Hippocampal formation (tissue), 2 donors: ENCODE results near the gene IL16.

Experiments
- DNase-seq, 2 donors: peaks; one replicate each; lab custom pipeline; 2025; lab: John Stamatoyannopoulos, UW

The IL16 gene

DNA sequence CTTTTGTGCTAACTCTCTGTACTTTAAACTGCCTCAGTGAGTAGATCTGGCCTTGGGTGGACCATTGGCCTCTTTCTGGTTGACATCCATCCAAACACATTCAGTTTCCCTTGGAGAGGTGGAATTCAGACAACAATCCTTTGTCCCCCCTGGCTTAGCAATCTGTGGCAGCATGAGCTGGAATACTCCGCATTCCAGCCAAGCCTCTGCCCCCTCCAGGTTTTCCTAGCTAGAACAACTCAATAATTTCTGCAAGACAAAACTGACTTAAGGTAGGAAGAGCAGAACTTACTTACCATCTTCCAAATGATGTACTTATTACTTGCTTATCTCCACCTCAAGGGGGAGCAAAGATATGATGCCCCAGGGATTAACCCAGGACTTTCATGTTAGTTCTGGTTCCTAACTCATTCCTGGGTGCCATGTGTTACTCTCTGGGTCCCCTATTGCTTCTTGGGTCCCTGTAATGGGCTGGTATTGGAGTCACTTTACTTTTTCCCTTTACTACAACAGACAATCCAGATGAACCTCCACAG is 21.8 kb upstream of the IL16 start:
- no peak for DNase-seq

DNA sequence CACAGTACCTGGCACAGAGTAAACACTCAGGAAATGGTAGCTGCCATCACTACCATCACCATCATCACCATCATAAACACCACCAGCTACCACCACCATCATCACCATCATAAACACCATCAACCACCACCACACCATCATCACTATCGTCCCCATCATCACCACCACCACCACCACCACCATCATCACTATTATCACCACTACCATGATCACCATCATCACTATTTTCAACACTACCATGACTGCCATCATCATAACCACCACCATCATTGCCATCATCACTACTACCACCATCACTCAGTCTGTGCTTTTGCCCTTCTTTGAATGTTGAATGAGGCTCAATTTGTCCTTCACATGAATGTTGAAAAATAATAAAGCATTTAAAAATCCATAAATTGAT is 21.2 kb upstream of the IL16 start:
- DNase-seq = no peak

GRCh38 chr15:81176291-81176893 is 20.3 kb upstream of the IL16 start:
- DNase-seq = no peak

- DNase-seq = no peak
Measured at GRCh38 chr15:81178365-81178764, 18.3 kb upstream of the IL16 start.

DNA sequence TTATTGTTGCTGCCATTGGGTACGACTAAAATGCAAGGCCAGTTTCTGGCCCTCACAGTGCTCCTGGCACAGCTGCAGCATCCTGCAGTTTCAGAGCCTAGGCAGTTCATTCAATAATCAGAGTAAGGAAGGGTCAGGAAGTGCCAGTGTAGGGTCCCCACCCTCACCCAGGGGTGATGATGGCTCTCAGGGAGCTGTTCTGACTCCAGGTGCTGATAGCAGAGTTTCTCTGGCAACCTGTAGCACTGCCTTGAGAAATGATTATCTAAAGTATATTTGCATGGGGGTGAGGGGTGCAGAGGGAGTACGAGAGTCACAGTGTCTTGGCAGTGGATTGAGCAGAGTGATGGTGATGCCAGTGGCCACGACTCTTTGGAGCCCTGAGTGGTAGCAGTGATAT is 15.5 kb upstream of the IL16 start:
- DNase-seq = no peak

DNA sequence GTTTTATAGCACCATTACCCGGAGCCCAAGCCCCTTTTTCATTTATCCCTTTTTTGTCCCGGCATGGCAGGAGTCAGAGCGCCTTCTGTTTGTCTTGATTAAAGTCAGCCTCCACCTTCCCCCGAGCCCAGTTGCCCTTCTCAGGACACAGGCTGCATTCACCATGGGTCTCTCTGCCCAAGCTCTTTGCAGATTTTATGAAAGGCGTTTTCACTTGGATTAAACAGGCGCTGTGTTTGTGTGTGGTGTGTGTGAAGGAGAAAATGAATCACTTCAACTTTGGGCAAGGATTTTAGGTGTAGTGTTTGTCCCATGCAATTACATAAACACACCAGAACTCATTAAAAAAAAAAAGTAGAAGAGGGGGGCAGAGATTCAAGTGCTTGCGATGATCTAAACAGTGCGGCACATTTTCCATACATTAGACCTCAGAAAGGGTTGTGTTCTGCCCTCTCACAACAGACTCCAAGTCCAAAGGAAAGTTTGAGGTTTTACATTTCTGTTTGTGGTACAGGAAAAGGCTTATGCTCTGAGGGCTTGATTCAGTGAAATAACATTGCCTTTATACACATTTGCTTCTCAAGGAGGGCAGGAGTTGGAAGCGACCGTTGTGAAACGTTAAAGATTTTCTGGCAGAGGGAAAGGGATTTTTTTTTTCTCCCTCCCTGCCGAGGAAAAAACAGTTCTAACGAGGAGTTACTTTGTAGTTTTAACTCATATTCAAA is 14.5 kb upstream of the IL16 start:
- DNase-seq = no peak

GRCh38 chr15:81182756-81183438 is 13.8 kb upstream of the IL16 start:
- DNase-seq = no peak

DNA sequence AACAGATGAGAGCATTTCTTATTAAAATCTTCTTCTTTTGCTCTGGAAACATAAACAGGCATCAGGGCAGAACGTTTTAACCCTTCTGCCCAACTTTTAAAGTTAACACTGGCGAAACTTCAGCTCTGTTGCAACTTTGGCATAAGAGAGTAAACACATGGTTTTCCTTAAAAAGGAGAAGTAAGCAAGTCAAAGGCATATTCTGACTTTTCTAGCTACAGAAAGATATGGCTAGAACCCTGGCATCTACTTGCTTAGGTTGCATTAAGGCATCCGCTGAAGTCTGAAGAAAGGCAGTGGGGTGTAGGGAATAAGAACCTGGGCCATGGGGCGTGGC is 13.3 kb upstream of the IL16 start:
- no peak for DNase-seq

- DNase-seq = no peak
Measured at GRCh38 chr15:81184188-81184587, 12.5 kb upstream of the IL16 start.

- DNase-seq = no peak
Measured at GRCh38 chr15:81185631-81186295, 10.9 kb upstream of the IL16 start.

DNA sequence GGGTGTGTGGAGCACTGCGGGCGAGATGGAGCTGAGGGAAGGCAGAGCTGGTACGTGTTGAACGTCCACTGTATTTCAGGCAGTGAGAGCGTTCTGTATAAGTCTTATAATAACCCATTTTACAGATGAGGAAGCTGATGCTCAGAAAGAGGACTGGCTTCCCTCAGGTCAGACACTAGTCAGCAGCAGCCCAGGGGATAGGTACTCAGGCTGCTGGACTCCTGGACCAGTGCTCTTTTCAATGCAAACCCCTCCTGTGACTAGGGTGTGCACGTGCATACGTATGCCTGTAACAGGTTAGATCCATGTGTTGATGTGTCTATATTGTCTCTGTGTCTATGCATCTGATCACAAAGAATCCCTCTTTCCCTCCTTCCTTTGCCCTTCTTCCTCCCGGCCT is 8.3 kb upstream of the IL16 start:
- DNase-seq = no peak

DNA sequence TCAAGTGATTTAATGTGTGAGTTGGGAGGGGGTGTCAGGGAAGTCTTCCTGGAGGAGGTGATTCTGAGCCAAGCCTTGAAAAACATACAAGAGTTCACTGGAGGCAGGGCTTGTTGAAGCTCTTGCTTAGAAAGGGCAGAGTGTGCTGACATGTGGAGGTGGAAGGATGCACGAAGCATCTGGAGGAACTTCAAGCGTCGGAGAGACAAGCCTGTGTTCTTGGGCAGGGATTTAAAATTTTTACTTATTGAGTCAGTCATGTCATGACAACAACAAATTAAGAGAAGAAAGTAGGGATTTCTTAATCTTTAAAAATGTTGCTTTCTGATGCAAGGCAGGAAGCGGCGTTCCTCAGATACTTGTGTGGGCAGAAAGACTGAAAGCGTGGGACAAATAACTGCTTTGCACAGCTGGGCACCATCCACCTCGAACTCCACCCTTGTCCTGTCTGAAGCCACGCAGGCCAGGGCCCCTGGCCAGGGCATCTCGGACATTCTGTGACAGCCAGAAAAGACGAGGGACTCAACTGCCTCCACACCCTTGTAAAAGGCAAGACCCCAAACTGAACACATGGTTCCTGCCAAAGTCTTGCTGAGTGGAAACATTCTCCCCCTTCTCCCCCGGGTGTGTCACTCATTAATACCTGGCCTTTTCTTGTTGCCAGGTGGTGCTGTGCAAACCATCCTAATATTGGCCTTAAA is 6.9 kb upstream of the IL16 start:
- no peak for DNase-seq

DNA sequence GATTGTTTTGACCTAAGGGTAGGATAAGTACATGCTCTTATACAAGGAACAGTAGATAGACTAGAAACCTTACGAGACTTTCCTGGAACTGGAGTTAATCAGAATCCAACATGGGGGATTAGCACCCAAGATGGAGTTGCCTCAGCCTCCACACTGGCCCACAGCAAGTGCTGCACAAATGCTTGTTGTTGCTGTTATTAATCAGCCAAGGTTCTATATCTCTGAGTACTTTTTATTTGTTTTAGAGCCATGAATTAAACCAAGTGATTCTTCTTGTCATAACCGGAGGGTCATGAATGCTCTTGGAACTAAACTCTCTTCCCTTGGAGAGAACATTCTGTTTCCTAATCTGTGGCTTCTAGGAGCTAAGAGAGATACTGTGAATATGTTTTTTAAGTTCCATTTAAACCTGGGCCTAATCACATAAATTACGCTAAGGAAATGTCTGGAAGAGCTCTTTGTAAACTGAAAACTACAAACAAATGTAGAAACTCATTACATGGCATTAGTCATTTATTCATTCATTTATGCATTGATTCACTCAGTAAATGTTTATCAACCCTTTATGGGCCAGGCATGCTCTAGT is 5.7 kb upstream of the IL16 start:
- no peak for DNase-seq

GRCh38 chr15:81191701-81192100 is 5.0 kb upstream of the IL16 start:
- no peak for DNase-seq

DNA sequence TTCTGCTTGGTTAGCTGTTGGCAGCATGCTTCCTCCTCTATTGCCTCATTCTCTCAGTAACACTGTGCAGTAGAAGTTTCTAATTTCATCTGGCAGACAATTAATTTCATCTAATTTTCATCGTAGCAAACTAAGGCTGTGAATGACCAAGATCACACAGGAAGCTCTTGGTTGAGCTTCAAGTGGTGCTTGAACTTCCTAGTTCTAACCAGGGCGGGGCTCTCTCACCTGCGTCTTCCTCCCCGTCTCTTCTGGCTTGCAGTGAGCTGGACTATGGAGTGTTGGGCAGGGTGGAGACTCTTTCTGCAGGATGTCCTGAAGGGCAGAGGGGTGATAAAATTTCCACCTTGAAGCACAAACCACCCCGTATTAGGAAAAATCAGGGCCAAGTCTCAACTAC is 2.0 kb upstream of the IL16 start:
- no peak for DNase-seq

GRCh38 chr15:81195339-81195864 is 1.3 kb upstream of the IL16 start:
- DNase-seq = no peak

DNA sequence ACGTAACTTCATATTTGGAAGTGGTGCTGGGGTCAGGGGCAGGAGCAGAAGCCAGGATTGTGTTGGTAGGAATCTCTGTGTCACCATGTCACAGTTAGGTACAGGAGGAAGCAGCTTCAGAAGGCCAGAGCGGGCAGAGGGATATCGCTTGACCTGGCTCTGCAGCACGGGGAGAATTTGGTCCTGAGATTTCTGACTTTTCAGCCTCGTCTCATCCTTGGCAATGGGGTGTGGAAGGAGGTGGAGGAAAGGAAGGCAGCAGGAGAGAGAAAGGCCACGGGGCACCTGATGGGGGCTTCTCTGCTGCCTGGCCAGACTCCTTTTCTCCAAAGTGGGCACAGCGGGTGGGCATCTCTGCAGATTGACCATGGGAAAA is 564 bp downstream of the IL16 start:
- DNase-seq = no peak

- no peak for DNase-seq
Measured at GRCh38 chr15:81197688-81198281, 1.1 kb downstream of the IL16 start.

GRCh38 chr15:81199031-81199779 is 2.5 kb downstream of the IL16 start:
- no peak for DNase-seq

DNA sequence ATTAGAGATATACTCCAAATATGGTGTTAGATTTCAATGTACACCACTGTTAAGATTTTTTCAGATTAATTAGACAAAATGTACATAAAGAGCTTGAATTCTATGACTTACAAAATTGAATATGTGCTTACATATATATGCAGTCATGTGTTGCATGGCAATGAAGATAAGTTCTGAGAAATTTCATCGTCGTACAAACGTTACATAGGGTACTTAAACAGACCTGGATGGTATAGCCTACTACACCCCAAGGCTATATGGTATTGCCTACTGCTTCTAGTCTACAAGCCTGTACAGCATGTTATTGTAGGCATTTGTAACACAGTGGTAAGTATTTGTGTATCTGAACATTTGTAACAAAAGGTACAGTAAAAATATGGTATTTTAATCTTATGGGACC is 9.3 kb downstream of the IL16 start:
- DNase-seq = no peak
